SK-N-MC (cell line): ENCODE data around the gene SCN11A.
A peak's percentile ranks its signal among the peaks of the same experiment; 100 is the strongest.

Experiments used
- DNase-seq: peaks from one replicate; pipeline ENCODE4 v3.0.0-alpha.2; 2011; ENCODE audit warnings: low read depth, low spot score
- H3K27ac ChIP-seq: fragments of 200-600 bp; sonication (generic); 2 replicates; pipeline ENCODE4 v1.5.1; 2016; ENCODE audit warnings: mixed run types
- H3K36me3 ChIP-seq: fragments of 200-600 bp; sonication (generic); 2 replicates; pipeline ENCODE4 v1.6.1; 2017; ENCODE audit warnings: antibody characterized with exemption, low read length, mixed read lengths; ENCODE audit not compliant: insufficient read depth
- H3K4me3 ChIP-seq: fragments of 200-600 bp; sonication (generic); 2 replicates; pipeline ENCODE4 v1.5.1; 2016
- H3K9ac ChIP-seq: fragments of 200-600 bp; sonication (generic); 2 replicates; pipeline ENCODE4 v1.8.0; 2017; ENCODE audit warnings: mixed run types, mixed read lengths; ENCODE audit not compliant: insufficient read length
- H3K9me3 ChIP-seq: fragments of 200-600 bp; sonication (generic); 2 replicates; pipeline ENCODE4 v1.6.1; 2017; ENCODE audit warnings: low read depth, mild to moderate bottlenecking, antibody characterized with exemption, low read length, moderate library complexity, mixed read lengths
- EZH2 ChIP-seq: fragments of 200-600 bp; sonication (generic); IDR thresholded peaks from one replicate; pipeline ENCODE4 v1.6.1; 2017; ENCODE audit warnings: antibody characterized with exemption
- FOXP2 ChIP-seq: optimal IDR thresholded peaks from 2 replicates; pipeline ENCODE3; 2011; ENCODE audit warnings: mild to moderate bottlenecking, moderate library complexity; ENCODE audit not compliant: insufficient read depth; ENCODE audit errors: extremely low read length, control extremely low read depth
- POLR2AphosphoS5 ChIP-seq: IDR thresholded peaks from 2 replicates; pipeline ENCODE4 v1.6.1; 2012; ENCODE audit warnings: mild to moderate bottlenecking, low read depth, low read length, borderline replicate concordance

Gene SCN11A

DNA sequence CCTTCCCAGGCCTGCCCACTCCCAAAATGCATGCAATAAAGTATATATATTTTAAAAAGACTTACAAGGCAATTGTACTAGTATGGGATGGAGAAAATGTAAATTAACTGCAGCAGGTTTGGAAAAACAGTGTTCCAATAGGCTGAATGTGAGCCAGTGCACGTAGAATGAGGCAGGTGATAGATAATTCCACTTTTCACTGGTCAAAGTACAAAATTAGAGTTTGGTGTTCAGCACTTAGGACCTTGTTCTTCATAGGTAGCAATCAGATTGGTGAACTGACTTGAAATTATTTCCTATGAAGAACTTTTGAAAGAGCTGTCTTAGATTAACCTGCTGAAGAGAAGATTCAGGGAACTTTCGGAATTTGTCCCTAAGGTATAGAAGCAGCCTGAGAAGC, 2.0 kb upstream of the SCN11A start:
- no peak overlapping the region for H3K27ac ChIP-seq
- H3K4me3 ChIP-seq = no peak overlapping the region
- no peak for TF ChIP-seq POLR2AphosphoS5
- TF ChIP-seq EZH2 = no peak
- no peak for TF ChIP-seq FOXP2
- no peaks in the 10 kb centered on the region for H3K36me3 ChIP-seq
- no peak for DNase-seq
- H3K9ac ChIP-seq = no peak overlapping the region
- H3K9me3 ChIP-seq = no peaks in the 10 kb centered on the region

- TF ChIP-seq EZH2 = no peak
- TF ChIP-seq FOXP2 = no peak
- TF ChIP-seq POLR2AphosphoS5 = no peak
- no peaks in the 10 kb centered on the region for H3K9me3 ChIP-seq
- no peaks in the 10 kb centered on the region for H3K36me3 ChIP-seq
- peak overlapping the region; percentile 78 for H3K9ac ChIP-seq
- H3K4me3 ChIP-seq = peak overlapping the region; percentile 81
- H3K27ac ChIP-seq = no peak overlapping the region
- DNase-seq = no peak
Measured at GRCh38 chr3:39052583-39052982, 839 bp upstream of the SCN11A start.

DNA sequence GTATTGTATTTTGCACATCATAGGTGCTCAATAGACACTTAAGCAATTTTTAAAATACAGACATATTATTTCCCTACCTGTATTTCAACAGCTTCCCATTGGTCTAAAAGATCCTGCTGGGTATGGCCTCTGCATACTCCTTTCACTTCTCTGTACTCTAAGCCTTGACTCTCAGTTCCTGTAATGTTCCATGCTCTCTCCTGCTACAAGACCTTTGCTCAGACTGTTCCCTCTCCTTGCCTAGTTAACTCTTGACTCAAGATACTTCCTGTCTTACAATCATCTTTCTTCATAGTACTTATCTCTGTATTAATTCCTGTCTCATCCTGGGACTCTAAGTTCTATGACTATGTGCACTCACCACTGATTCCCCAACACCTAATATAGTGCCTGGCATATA, 1.7 kb downstream of the SCN11A start:
- no peak overlapping the region for H3K4me3 ChIP-seq

DNA sequence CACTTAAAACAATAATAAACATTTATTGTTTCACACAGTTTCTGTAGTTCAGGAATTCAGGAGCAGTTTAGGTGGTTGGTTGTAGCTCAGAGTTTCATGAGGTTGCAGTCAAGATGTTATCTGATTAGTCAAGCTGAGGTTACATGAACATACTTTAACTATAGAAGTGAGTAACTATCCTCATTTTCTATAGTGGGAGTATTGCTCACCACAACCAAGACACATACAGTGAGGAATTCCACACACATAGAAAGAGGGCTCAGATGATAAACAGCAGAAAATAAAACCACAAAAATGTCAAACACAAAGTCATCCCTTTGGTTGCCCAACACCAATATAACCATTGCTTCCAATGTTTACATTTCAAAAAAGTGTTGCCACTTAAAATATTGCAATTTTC, 13.6 kb downstream of the SCN11A start:
- no peak for DNase-seq

More for the DNA sequence above, 1.7 kb downstream of the SCN11A start:
- no peak for DNase-seq
- Histone ChIP-seq H3K27ac (no peak overlapping the region), H3K9ac (no peak overlapping the region), H3K9me3 (no peaks in the 10 kb centered on the region), H3K36me3 (no peaks in the 10 kb centered on the region)
- TF ChIP-seq FOXP2 = no peak
- TF ChIP-seq POLR2AphosphoS5 = no peak
- TF ChIP-seq EZH2 = no peak

GRCh38 chr3:39029556-39029955, 22.2 kb downstream of the SCN11A start:
- Histone ChIP-seq H3K9ac (no peak overlapping the region), H3K4me3 (no peak overlapping the region), H3K36me3 (no peaks in the 10 kb centered on the region), H3K9me3 (no peaks in the 10 kb centered on the region), H3K27ac (no peak overlapping the region)
- TF ChIP-seq EZH2 (no peak), FOXP2 (no peak), POLR2AphosphoS5 (no peak)
- no peak for DNase-seq

More for the DNA sequence above, 13.6 kb downstream of the SCN11A start:
- no peaks in the 10 kb centered on the region for H3K36me3 ChIP-seq
- no peaks in the 10 kb centered on the region for H3K9me3 ChIP-seq
- H3K9ac ChIP-seq = no peak overlapping the region
- no peak overlapping the region for H3K4me3 ChIP-seq
- TF ChIP-seq FOXP2 = no peak
- TF ChIP-seq EZH2 = no peak
- no peak for TF ChIP-seq POLR2AphosphoS5
- H3K27ac ChIP-seq = no peak overlapping the region

GRCh38 chr3:39028546-39028945, 23.2 kb downstream of the SCN11A start:
- no peak overlapping the region for H3K9ac ChIP-seq
- H3K36me3 ChIP-seq = no peaks in the 10 kb centered on the region
- H3K9me3 ChIP-seq = no peaks in the 10 kb centered on the region
- TF ChIP-seq FOXP2 (no peak), EZH2 (no peak), POLR2AphosphoS5 (no peak)
- H3K27ac ChIP-seq = no peak overlapping the region
- no peak for DNase-seq
- H3K4me3 ChIP-seq = no peak overlapping the region

DNA sequence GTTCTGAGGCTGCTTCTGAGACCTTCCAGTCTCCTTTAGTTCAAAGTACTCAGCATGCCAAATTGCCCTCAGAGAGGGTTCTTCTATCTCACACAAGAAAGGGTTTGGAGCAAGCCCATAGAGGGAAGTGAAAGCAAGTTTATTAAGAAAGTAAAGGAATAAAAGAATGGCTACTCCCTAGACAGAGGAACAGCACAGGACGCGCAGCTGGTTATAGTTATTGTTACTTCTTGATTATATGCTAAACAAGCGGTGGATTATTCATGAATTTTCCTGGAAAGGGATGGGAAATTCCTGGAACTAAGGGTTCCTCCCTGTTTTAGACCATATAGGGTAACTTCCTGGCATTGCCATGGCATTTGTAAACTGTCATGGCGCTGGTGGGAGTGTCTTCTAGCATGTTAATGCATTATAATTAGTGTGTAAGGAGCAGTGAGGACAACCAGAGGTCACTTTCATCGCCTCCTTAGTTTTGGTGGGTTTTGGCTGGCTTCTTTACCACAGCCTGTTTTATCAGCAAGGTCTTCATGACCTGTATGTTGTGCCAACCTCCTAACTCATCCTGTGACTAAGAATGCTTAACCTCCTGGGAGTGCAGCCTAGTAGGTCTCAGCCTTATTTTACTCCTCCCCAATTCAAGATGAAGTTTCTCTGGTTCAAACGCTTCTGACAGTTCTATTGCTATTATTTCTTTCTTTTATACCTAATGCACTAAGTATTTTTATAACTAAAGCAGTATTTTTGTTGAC, 26.3 kb downstream of the SCN11A start:
- no peak for DNase-seq

GRCh38 chr3:39024497-39024896, 27.2 kb downstream of the SCN11A start:
- no peaks in the 10 kb centered on the region for H3K9me3 ChIP-seq
- H3K36me3 ChIP-seq = no peaks in the 10 kb centered on the region
- no peak overlapping the region for H3K4me3 ChIP-seq
- no peak overlapping the region for H3K27ac ChIP-seq
- DNase-seq = no peak
- TF ChIP-seq FOXP2 (no peak), POLR2AphosphoS5 (no peak), EZH2 (no peak)
- H3K9ac ChIP-seq = no peak overlapping the region

More for the DNA sequence above, 26.3 kb downstream of the SCN11A start:
- Histone ChIP-seq H3K27ac (no peak overlapping the region), H3K4me3 (no peak overlapping the region), H3K9ac (no peak overlapping the region), H3K36me3 (no peaks in the 10 kb centered on the region), H3K9me3 (no peaks in the 10 kb centered on the region)
- TF ChIP-seq POLR2AphosphoS5 (no peak), FOXP2 (no peak), EZH2 (no peak)

- TF ChIP-seq EZH2 = no peak
- TF ChIP-seq POLR2AphosphoS5 = no peak
- no peak for TF ChIP-seq FOXP2
- H3K27ac ChIP-seq = no peak overlapping the region
Measured at GRCh38 chr3:39022286-39022630, 29.5 kb downstream of the SCN11A start.

More at GRCh38 chr3:39022286-39022630, 29.5 kb downstream of the SCN11A start:
- no peak overlapping the region for H3K4me3 ChIP-seq
- H3K9ac ChIP-seq = no peak overlapping the region
- no peaks in the 10 kb centered on the region for H3K36me3 ChIP-seq
- H3K9me3 ChIP-seq = no peaks in the 10 kb centered on the region
- no peak for DNase-seq
